Measurements from ENCODE around the gene WIPI1.
A peak's percentile ranks its signal among the peaks of the same experiment; 100 is the strongest.

The WIPI1 gene

GRCh38 chr17:68470961-68471360 lies 13.7 kb upstream of the WIPI1 start:
- Mint-ChIP-seq H3K27ac (no peak overlapping the region), H3K27me3 (peaks cover 6% of the 10 kb centered on the region), H3K9me3 (no peaks in the 10 kb centered on the region), H3K4me3 (no peak overlapping the region), H3K36me3 (no peaks in the 10 kb centered on the region), H3K4me1 (no peaks in the 10 kb centered on the region)
- ATAC-seq (ENCODE audit: low read depth) (no peak), DNase-seq (ENCODE audit: low spot score in 2 of 2) (no peak)

- Mint-ChIP-seq H3K27me3 (peaks cover 6% of the 10 kb centered on the region), H3K4me1 (no peaks in the 10 kb centered on the region), H3K27ac (no peak overlapping the region), H3K36me3 (no peaks in the 10 kb centered on the region), H3K4me3 (no peak overlapping the region), H3K9me3 (no peaks in the 10 kb centered on the region)
- DNase-seq (ENCODE audit: low spot score in 2 of 2) (no peak), ATAC-seq (ENCODE audit: low read depth) (no peak)
Measured at GRCh38 chr17:68468788-68469187, 11.5 kb upstream of the WIPI1 start.

- no peaks in the 10 kb centered on the region for H3K36me3 Mint-ChIP-seq
- no peak for ATAC-seq (ENCODE audit: low read depth)
- H3K4me1 Mint-ChIP-seq: no peaks in the 10 kb centered on the region
- H3K27me3 Mint-ChIP-seq: peaks cover 6% of the 10 kb centered on the region
- H3K4me3 Mint-ChIP-seq: no peak overlapping the region
- no peak for DNase-seq (ENCODE audit: low spot score in 2 of 2)
- H3K9me3 Mint-ChIP-seq: no peaks in the 10 kb centered on the region
- no peak overlapping the region for H3K27ac Mint-ChIP-seq
Measured at GRCh38 chr17:68468334-68468733, 11.0 kb upstream of the WIPI1 start.

- Mint-ChIP-seq H3K27me3 (peaks cover 3% of the 10 kb centered on the region), H3K27ac (no peak overlapping the region), H3K9me3 (no peaks in the 10 kb centered on the region), H3K4me3 (no peak overlapping the region), H3K4me1 (peaks cover 6% of the 10 kb centered on the region), H3K36me3 (no peaks in the 10 kb centered on the region)
- ATAC-seq (ENCODE audit: low read depth) (no peak), DNase-seq (ENCODE audit: low spot score in 2 of 2) (no peak)
Measured at GRCh38 chr17:68463211-68464019, 6.1 kb upstream of the WIPI1 start.

- DNase-seq (ENCODE audit: low spot score in 2 of 2): peak; percentile 56 to 72
- no peaks in the 10 kb centered on the region for H3K9me3 Mint-ChIP-seq
- H3K27ac Mint-ChIP-seq: no peak overlapping the region
- H3K4me3 Mint-ChIP-seq: no peak overlapping the region
- H3K4me1 Mint-ChIP-seq: peaks cover 12% of the 10 kb centered on the region
- peak; percentile 90 for ATAC-seq (ENCODE audit: low read depth)
- H3K36me3 Mint-ChIP-seq: no peaks in the 10 kb centered on the region
- no peaks in the 10 kb centered on the region for H3K27me3 Mint-ChIP-seq
Measured at GRCh38 chr17:68462381-68463210, 5.3 kb upstream of the WIPI1 start.

- H3K27ac Mint-ChIP-seq: no peak overlapping the region
- H3K4me3 Mint-ChIP-seq: no peak overlapping the region
- ATAC-seq (ENCODE audit: low read depth): no peak
- H3K4me1 Mint-ChIP-seq: peaks cover 18% of the 10 kb centered on the region
- H3K27me3 Mint-ChIP-seq: no peaks in the 10 kb centered on the region
- H3K36me3 Mint-ChIP-seq: no peaks in the 10 kb centered on the region
- no peak for DNase-seq (ENCODE audit: low spot score in 2 of 2)
- H3K9me3 Mint-ChIP-seq: no peaks in the 10 kb centered on the region
Measured at GRCh38 chr17:68461589-68461988, 4.3 kb upstream of the WIPI1 start.

GRCh38 chr17:68461122-68461539 lies 3.8 kb upstream of the WIPI1 start:
- Mint-ChIP-seq H3K27me3 (no peaks in the 10 kb centered on the region), H3K9me3 (no peaks in the 10 kb centered on the region), H3K4me1 (peaks cover 18% of the 10 kb centered on the region), H3K27ac (no peak overlapping the region), H3K36me3 (no peaks in the 10 kb centered on the region), H3K4me3 (no peak overlapping the region)
- DNase-seq (ENCODE audit: low spot score in 2 of 2) (no peak), ATAC-seq (ENCODE audit: low read depth) (no peak)

- H3K27me3 Mint-ChIP-seq: no peaks in the 10 kb centered on the region
- no peaks in the 10 kb centered on the region for H3K36me3 Mint-ChIP-seq
- H3K27ac Mint-ChIP-seq: no peak overlapping the region
- no peak for ATAC-seq (ENCODE audit: low read depth)
- no peak overlapping the region for H3K4me3 Mint-ChIP-seq
- DNase-seq (ENCODE audit: low spot score in 2 of 2): no peak
- peaks cover 18% of the 10 kb centered on the region for H3K4me1 Mint-ChIP-seq
- no peaks in the 10 kb centered on the region for H3K9me3 Mint-ChIP-seq
Measured at GRCh38 chr17:68460715-68461114, 3.4 kb upstream of the WIPI1 start.

GRCh38 chr17:68460146-68460545 lies 2.9 kb upstream of the WIPI1 start:
- Mint-ChIP-seq H3K4me1 (peaks cover 18% of the 10 kb centered on the region), H3K36me3 (no peaks in the 10 kb centered on the region), H3K27me3 (no peaks in the 10 kb centered on the region), H3K27ac (no peak overlapping the region), H3K9me3 (no peaks in the 10 kb centered on the region), H3K4me3 (no peak overlapping the region)
- ATAC-seq (ENCODE audit: low read depth) (no peak), DNase-seq (ENCODE audit: low spot score in 2 of 2) (no peak)

- Mint-ChIP-seq H3K27me3 (no peaks in the 10 kb centered on the region), H3K4me3 (no peak overlapping the region), H3K36me3 (no peaks in the 10 kb centered on the region), H3K27ac (no peak overlapping the region), H3K9me3 (no peaks in the 10 kb centered on the region), H3K4me1 (peaks cover 18% of the 10 kb centered on the region)
- ATAC-seq (ENCODE audit: low read depth) (no peak), DNase-seq (ENCODE audit: low spot score in 2 of 2) (no peak)
Measured at GRCh38 chr17:68459037-68459639, 1.8 kb upstream of the WIPI1 start.

GRCh38 chr17:68458260-68459036 lies 1.2 kb upstream of the WIPI1 start:
- H3K9me3 Mint-ChIP-seq: no peaks in the 10 kb centered on the region
- H3K36me3 Mint-ChIP-seq: no peaks in the 10 kb centered on the region
- DNase-seq (ENCODE audit: low spot score in 2 of 2) (no peak), ATAC-seq (ENCODE audit: low read depth) (no peak)
- H3K4me3 Mint-ChIP-seq: peak overlapping the region; percentile 87
- H3K4me1 Mint-ChIP-seq: peaks cover 18% of the 10 kb centered on the region
- H3K27ac Mint-ChIP-seq: peak overlapping the region; percentile 91
- H3K27me3 Mint-ChIP-seq: no peaks in the 10 kb centered on the region

GRCh38 chr17:68457539-68458259 lies 403 bp upstream of the WIPI1 start:
- no peaks in the 10 kb centered on the region for H3K27me3 Mint-ChIP-seq
- peak overlapping the region; percentile 91 for H3K27ac Mint-ChIP-seq
- H3K36me3 Mint-ChIP-seq: no peaks in the 10 kb centered on the region
- H3K9me3 Mint-ChIP-seq: no peaks in the 10 kb centered on the region
- peak overlapping the region; percentile 87 for H3K4me3 Mint-ChIP-seq
- ATAC-seq (ENCODE audit: low read depth) (peak; percentile 94), DNase-seq (ENCODE audit: low spot score in 2 of 2) (peak; percentile 98 to 99)
- H3K4me1 Mint-ChIP-seq: peaks cover 15% of the 10 kb centered on the region
